GM12878 (cell line): Measurements from ENCODE around the gene DOK7.

Source experiments
- BCL3 ChIP-seq: IDR thresholded peaks from 2 replicates; pipeline ENCODE4 v1.6.1; 2011; ENCODE audit warnings: borderline replicate concordance, low read depth, mild to moderate bottlenecking, moderate library complexity, low read length; ENCODE audit not compliant: insufficient read depth, poor library complexity, severe bottlenecking
- EP300 ChIP-seq, 2 experiments: fragments of 150-350 bp in 1 of 2; IDR thresholded peaks; 2 replicates each; pipeline ENCODE4 v1.6.1; 2011 to 2012; ENCODE audit warnings: low read depth in 2 of 2, low read length in 2 of 2, borderline replicate concordance in 1 of 2, improper control_type of control experiment in 1 of 2, inconsistent platforms in 1 of 2; ENCODE audit not compliant: control insufficient read depth in 1 of 2
- EZH2 ChIP-seq: IDR thresholded peaks from 2 replicates; pipeline ENCODE4 v1.6.1; 2012; ENCODE audit warnings: low read depth, mild to moderate bottlenecking, control low read depth, inconsistent platforms, low read length, borderline replicate concordance; ENCODE audit not compliant: control insufficient read depth
- GATAD2B ChIP-seq: fragments of 450-650 bp; conservative IDR thresholded peaks from 2 replicates; pipeline ENCODE4 v1.6.1; 2017; ENCODE audit warnings: low read depth, mild to moderate bottlenecking, moderate library complexity
- JUND ChIP-seq: IDR thresholded peaks from 2 replicates; pipeline ENCODE4 v1.6.1; 2012; ENCODE audit warnings: low read depth, mild to moderate bottlenecking, low read length, improper control_type of control experiment, moderate library complexity
- MXI1 ChIP-seq: fragments of 150-350 bp; IDR thresholded peaks from 2 replicates; pipeline ENCODE4 v1.6.1; 2011; ENCODE audit warnings: low read depth, mild to moderate bottlenecking, inconsistent platforms, low read length, improper control_type of control experiment
- POLR2A ChIP-seq: IDR thresholded peaks from 2 replicates; pipeline ENCODE4 v1.6.1; 2011; ENCODE audit warnings: low read depth, mild to moderate bottlenecking, low read length
- ZBTB4 ChIP-seq: fragments of 450-650 bp; formaldehyde crosslinking; IDR thresholded peaks from 2 replicates; pipeline ENCODE4 v1.4.0; 2022; ENCODE audit warnings: mild to moderate bottlenecking, moderate library complexity
- TF ChIP-seq, protein P1 (sequence below), 3 experiments: IDR thresholded peaks in 2 of 3; conservative IDR thresholded peaks in 1 of 3; 2 replicates each; pipeline ENCODE4 v1.5.1; 2011; ENCODE audit warnings: low read depth in 3 of 3, low read length in 3 of 3, mild to moderate bottlenecking in 3 of 3, control low read depth in 2 of 3, moderate library complexity in 2 of 3, inconsistent platforms in 1 of 3, mixed read lengths in 1 of 3; ENCODE audit not compliant: control insufficient read depth in 2 of 3, insufficient read depth in 1 of 3; ENCODE audit errors: extremely low read depth in 1 of 3

DNA sequence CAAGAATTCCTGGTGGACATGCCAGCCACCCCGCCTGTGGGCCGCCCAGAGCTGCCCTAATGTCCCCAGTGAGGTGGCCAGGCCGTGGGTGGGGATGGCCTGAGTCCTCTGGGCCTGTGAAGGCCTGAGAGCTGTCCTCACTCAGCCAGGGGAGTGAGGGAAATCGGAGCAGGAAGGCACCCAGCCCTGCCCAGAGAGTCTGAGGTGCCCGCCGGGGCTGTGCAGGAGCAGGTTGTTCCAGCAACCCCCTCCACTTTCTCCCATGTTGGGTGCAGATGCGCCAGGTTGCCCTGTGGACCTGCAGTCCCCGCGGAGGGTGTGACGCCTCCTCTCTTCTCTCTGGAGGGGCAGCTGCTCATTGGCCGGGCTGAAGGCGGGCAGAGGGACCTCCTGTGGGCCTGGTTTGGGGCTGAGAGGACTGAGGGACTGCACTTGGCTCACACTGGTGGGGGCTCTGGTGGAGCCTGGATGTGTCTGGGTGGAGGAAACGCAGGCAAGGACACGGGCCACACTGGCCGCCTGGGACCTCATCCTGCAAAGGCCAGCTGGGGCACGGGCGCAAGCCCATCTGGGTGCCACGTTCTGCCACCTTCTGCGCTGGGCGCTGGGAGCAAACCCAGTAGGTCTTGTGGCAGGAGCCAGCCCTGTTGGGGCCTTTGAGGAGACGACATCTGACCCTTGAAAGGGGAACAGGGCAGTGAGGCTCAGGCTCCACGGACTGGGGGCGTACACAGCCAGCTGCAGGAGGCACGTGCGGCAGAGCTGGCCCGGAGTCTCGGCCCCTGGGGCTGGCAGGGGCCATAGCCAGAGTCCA is 14.0 kb downstream of the DOK7 start:
- TF ChIP-seq, protein P1, sequence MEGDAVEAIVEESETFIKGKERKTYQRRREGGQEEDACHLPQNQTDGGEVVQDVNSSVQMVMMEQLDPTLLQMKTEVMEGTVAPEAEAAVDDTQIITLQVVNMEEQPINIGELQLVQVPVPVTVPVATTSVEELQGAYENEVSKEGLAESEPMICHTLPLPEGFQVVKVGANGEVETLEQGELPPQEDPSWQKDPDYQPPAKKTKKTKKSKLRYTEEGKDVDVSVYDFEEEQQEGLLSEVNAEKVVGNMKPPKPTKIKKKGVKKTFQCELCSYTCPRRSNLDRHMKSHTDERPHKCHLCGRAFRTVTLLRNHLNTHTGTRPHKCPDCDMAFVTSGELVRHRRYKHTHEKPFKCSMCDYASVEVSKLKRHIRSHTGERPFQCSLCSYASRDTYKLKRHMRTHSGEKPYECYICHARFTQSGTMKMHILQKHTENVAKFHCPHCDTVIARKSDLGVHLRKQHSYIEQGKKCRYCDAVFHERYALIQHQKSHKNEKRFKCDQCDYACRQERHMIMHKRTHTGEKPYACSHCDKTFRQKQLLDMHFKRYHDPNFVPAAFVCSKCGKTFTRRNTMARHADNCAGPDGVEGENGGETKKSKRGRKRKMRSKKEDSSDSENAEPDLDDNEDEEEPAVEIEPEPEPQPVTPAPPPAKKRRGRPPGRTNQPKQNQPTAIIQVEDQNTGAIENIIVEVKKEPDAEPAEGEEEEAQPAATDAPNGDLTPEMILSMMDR (IDR thresholded peaks at IDR 0.05 in 2 of 3, conservative IDR thresholded peaks at IDR 0.05 in 1 of 3; ENCODE audit: control insufficient read depth in 2 of 3, extremely low read depth in 1 of 3, insufficient read depth in 1 of 3, low read depth in 3 of 3, low read length in 3 of 3) = no peak
- TF ChIP-seq JUND (no peak), BCL3 (no peak), GATAD2B (no peak), EP300 (IDR thresholded peaks at IDR 0.05; ENCODE audit: borderline replicate concordance in 1 of 2, control insufficient read depth in 1 of 2, low read depth in 2 of 2, low read length in 2 of 2) (no peak), EZH2 (no peak), POLR2A (no peak), ZBTB4 (CRISPR knock-in tag) (no peak), MXI1 (no peak)
